NCI-H1694 treated with DMSO at 0.1 percent for 48 hours (cell line): ENCODE measurements around the gene EHBP1.
A peak's percentile ranks its signal among the peaks of the same experiment; 100 is the strongest.

Source experiments
- DNase-seq: peaks from one replicate; lab custom pipeline; 2025; lab: John Stamatoyannopoulos, UW

Gene EHBP1

GRCh38 chr2:62884514-62884913, 179.0 kb downstream of the EHBP1 start:
- DNase-seq, result no peak

GRCh38 chr2:62894966-62895631, 189.6 kb downstream of the EHBP1 start:
- DNase-seq, result no peak

GRCh38 chr2:62895632-62896009, 190.1 kb downstream of the EHBP1 start:
- DNase-seq, result no peak

- DNase-seq, result no peak
These were observed 191.8 kb downstream of the EHBP1 start for GRCh38 chr2:62897187-62897827.

- no peak for DNase-seq
These were observed 198.8 kb downstream of the EHBP1 start for GRCh38 chr2:62904344-62904743.

GRCh38 chr2:62908145-62908544, 202.6 kb downstream of the EHBP1 start:
- DNase-seq, result no peak

- DNase-seq, result no peak
These were observed 207.8 kb downstream of the EHBP1 start for GRCh38 chr2:62913311-62913710.

GRCh38 chr2:62919041-62919440, 213.5 kb downstream of the EHBP1 start:
- DNase-seq, result no peak

GRCh38 chr2:62920070-62920469, 214.6 kb downstream of the EHBP1 start:
- no peak for DNase-seq

GRCh38 chr2:62923242-62923641, 217.7 kb downstream of the EHBP1 start:
- DNase-seq, result no peak

- no peak for DNase-seq
These were observed 218.4 kb downstream of the EHBP1 start for GRCh38 chr2:62923881-62924280.

GRCh38 chr2:62928015-62928414, 222.5 kb downstream of the EHBP1 start:
- DNase-seq, result no peak

GRCh38 chr2:62931536-62931935, 226.0 kb downstream of the EHBP1 start:
- DNase-seq, result no peak

- DNase-seq, result no peak
These were observed 227.9 kb downstream of the EHBP1 start for GRCh38 chr2:62933398-62933917.

GRCh38 chr2:62934517-62934916, 229.0 kb downstream of the EHBP1 start:
- no peak for DNase-seq

GRCh38 chr2:62938126-62938525, 232.6 kb downstream of the EHBP1 start:
- DNase-seq, result no peak

GRCh38 chr2:62939735-62940491, 234.4 kb downstream of the EHBP1 start:
- DNase-seq, result no peak

- DNase-seq, result no peak
These were observed 235.2 kb downstream of the EHBP1 start for GRCh38 chr2:62940697-62941096.

GRCh38 chr2:62941413-62941812, 235.9 kb downstream of the EHBP1 start:
- no peak for DNase-seq

- DNase-seq, result no peak
These were observed 238.8 kb downstream of the EHBP1 start for GRCh38 chr2:62944362-62944761.

- DNase-seq, result no peak
These were observed 241.9 kb downstream of the EHBP1 start for GRCh38 chr2:62947403-62947802.

- peak; percentile 77 for DNase-seq
These were observed 251.1 kb downstream of the EHBP1 start for GRCh38 chr2:62956651-62957050.

- no peak for DNase-seq
These were observed 252.7 kb downstream of the EHBP1 start for GRCh38 chr2:62958206-62958605.
